Breast epithelium (tissue), 3 donors: ENCODE results near the gene LRRC38.
"Not testable (repeated sequence)": the region's sequence is repeated elsewhere in the genome, so short reads cannot be mapped to it uniquely, and the experiment has no call there.

Experiments
- POLR2A ChIP-seq: fragments of 450-650 bp; IDR thresholded peaks from one replicate; pipeline ENCODE4 v1.6.1; 2016; ENCODE audit warnings: antibody characterized with exemption, mild to moderate bottlenecking, moderate library complexity
- POLR2AphosphoS5 ChIP-seq, 3 donors: sonication (generic); formaldehyde crosslinking; IDR thresholded peaks; one replicate each; pipeline ENCODE4 v1.6.1; 2017; ENCODE audit warnings: antibody characterized with exemption in 3 of 3
- TF ChIP-seq, protein P1 (sequence below), 3 donors: fragments of 450-650 bp; IDR thresholded peaks; one replicate each; pipeline ENCODE4 v1.5.1; 2016 to 2017; ENCODE audit warnings: antibody characterized with exemption in 3 of 3, mild to moderate bottlenecking in 3 of 3, moderate library complexity in 3 of 3

DNA sequence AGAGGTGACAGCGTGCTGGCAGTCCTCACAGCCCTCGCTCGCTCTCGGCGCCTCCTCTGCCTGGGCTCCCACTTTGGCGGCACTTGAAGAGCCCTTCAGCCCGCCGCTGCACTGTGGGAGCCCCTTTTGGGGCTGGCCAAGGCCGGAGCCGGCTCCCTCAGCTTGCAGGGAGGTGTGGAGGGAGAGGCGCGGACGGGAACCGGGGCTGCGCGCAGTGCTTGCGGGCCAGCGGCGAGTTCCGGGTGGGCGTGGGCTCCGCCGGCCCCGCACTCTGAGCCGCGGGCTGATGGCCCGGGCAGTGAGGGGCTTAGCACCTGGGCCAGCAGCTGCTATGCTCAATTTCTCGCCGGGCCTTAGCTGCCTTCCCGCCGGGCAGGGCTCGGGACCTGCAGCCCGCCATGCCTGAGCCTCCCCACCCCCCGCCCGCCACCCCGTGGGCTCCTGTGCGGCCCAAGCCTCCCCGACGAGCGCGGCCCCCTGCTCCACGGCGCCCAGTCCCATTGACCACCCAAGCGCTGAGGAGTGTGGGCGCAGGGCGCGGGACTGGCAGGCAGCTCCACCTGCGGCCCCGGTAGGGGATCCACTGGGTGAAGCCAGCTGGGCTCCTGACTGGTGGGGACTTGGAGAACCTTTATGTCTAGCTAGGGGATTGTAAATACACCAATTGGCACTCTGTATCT lies 74.6 kb downstream of the LRRC38 start:
- TF ChIP-seq, protein P1, sequence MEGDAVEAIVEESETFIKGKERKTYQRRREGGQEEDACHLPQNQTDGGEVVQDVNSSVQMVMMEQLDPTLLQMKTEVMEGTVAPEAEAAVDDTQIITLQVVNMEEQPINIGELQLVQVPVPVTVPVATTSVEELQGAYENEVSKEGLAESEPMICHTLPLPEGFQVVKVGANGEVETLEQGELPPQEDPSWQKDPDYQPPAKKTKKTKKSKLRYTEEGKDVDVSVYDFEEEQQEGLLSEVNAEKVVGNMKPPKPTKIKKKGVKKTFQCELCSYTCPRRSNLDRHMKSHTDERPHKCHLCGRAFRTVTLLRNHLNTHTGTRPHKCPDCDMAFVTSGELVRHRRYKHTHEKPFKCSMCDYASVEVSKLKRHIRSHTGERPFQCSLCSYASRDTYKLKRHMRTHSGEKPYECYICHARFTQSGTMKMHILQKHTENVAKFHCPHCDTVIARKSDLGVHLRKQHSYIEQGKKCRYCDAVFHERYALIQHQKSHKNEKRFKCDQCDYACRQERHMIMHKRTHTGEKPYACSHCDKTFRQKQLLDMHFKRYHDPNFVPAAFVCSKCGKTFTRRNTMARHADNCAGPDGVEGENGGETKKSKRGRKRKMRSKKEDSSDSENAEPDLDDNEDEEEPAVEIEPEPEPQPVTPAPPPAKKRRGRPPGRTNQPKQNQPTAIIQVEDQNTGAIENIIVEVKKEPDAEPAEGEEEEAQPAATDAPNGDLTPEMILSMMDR (IDR thresholded peaks at IDR 0.05) = not testable (repeated sequence)
- not testable (repeated sequence) for TF ChIP-seq POLR2A; POLR2AphosphoS5 (IDR thresholded peaks at IDR 0.05)
